ENCODE results near the gene IGF1. TPM values are rescaled to one million over a fixed set of nuclear protein-coding genes. Genes with fewer than 3 reads are reported as not detected.

The IGF1 gene
- total and polyA plus RNA-seq, 5 experiments from 2014 or later = 0.05 to 0.16 TPM; not detected in 3

DNA sequence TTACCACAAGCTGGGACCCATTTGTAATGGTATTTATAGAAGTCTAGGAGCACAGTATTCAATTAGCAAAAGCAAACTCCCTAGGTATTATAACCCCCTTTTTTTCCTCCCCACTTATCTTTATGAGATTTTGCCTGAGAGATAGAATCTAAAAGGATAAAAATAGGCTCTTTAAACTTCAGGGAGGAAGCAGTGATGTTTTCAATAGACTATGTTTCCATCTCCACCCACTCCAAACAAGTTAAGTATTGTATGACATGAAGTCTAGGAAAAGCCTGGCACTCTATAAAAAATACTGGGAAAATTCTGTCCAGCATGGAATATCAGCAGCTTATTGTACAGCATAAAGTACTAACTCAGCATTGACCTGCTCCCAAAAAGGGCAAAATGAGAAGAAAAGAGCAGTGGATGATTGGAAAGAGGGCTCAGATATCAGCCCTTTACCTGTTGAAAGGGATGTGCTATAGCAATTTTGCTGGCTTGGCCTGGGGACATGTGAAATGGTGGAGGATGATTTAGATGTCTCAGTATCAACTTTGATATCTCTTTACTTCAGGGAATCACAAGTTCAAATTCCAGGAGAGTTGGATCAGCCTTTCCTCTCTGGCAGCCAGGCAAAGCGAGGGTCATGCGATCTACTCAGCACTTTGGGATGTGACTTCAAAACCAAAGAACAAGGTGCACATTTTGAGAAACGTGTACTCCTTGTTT, 72.4 kb downstream of the IGF1 start:
- no peaks in the 10 kb centered on the region for H3K4me1 Mint-ChIP-seq
- peaks cover 6 to 20% (median 11%) of the 10 kb centered on the region in 5 donors for H3K27me3 Mint-ChIP-seq

DNA sequence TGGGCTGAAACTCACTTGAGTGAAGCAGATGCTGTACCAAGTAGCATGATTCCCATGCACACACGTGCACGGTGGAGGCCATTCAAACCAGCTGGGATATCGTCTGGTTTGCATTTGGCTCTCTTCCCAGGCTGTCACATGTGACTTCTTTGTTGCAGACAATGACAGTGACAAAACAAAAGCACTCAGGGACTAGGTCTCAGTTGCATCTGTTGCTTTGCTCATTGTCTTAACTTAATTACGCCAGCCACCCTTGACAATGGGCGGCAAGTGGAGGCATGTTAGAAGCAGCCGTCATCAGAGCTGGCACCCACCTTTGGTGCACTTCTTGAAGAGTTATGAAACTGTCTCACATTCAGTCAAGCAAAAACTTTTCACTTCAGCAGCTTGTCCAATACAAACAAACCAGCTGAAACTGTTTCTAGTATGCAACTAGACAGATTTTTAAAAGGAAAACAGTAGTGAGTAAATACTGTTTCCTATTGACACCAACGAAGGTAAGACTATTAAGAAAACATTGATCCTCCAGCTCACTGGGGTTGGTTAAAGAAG, 74.3 kb downstream of the IGF1 start:
- H3K9me3 Mint-ChIP-seq = peaks cover 0 to 6% (median 0%) of the 10 kb centered on the region in 9 donors
- H3K27ac Mint-ChIP-seq = no peak overlapping the region
- POLR2A ChIA-PET = no interaction called here
- no peak for DNase-seq
- H3K4me1 Mint-ChIP-seq = no peaks in the 10 kb centered on the region
- ATAC-seq = no peak
- peaks cover 3 to 20% (median 9%) of the 10 kb centered on the region in 5 donors for H3K27me3 Mint-ChIP-seq
- no peaks in the 10 kb centered on the region for H3K36me3 Mint-ChIP-seq
- no peak overlapping the region for H3K4me3 Mint-ChIP-seq

More for the DNA sequence above, 72.4 kb downstream of the IGF1 start:
- no peak overlapping the region for H3K4me3 Mint-ChIP-seq
- POLR2A ChIA-PET = no interaction called here
- H3K27ac Mint-ChIP-seq = no peak overlapping the region
- DNase-seq = no peak
- no peak for ATAC-seq
- peaks cover 0 to 6% (median 0%) of the 10 kb centered on the region in 9 donors for H3K9me3 Mint-ChIP-seq
- no peaks in the 10 kb centered on the region for H3K36me3 Mint-ChIP-seq

DNA sequence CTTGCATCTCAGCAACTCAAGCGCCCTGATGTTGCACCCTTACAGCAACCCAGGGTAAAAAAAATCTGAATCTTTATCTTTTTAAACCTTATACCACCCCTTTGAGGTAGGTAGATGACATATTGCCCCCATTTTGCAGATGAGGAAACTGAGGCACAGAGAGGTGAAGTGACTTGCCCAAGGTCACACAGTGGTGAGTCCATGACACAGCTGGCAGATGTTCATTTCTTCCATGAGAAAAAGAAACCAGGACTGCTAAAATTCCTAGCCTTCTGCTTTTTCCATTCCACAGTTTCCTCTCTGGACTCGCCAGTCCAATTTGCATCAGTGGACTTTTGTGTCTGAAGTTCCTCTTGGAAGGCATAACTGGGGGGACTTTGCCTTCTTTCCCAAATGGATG, 79.3 kb downstream of the IGF1 start:
- no peak for ATAC-seq
- peaks cover 5 to 14% (median 9%) of the 10 kb centered on the region in 5 donors for H3K27me3 Mint-ChIP-seq

DNA sequence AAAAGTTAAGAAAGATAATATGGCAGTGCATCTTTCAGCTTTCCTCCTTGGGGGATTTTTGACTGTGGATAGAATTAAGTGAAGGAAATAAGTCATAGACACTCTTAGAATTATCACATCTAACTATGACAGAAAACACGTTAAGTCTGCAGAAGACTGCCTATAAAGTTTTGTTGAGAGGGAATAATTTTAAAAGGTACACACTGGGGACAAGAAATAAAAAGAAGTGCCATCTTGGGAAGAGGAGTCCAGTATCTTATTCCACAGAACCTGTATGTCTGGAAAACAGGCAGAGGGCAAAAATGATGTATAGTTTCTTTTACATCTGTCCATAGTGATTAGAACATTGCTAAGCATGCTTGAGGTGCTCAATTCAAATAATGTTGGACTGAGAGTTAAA, 80.7 kb downstream of the IGF1 start:
- H3K27ac Mint-ChIP-seq = no peak overlapping the region
- DNase-seq = no peak
- no peaks in the 10 kb centered on the region for H3K36me3 Mint-ChIP-seq
- H3K4me3 Mint-ChIP-seq = no peak overlapping the region
- peaks cover 7 to 15% (median 8%) of the 10 kb centered on the region in 5 donors for H3K27me3 Mint-ChIP-seq
- no peaks in the 10 kb centered on the region for H3K4me1 Mint-ChIP-seq
- no peak for ATAC-seq
- POLR2A ChIA-PET = no interaction called here
- peaks cover 0 to 2% (median 0%) of the 10 kb centered on the region in 9 donors for H3K9me3 Mint-ChIP-seq

More for the DNA sequence above, 79.3 kb downstream of the IGF1 start:
- no peak overlapping the region for H3K27ac Mint-ChIP-seq
- no peak overlapping the region for H3K4me3 Mint-ChIP-seq
- H3K4me1 Mint-ChIP-seq = no peaks in the 10 kb centered on the region
- peaks cover 0 to 2% (median 0%) of the 10 kb centered on the region in 9 donors for H3K9me3 Mint-ChIP-seq
- H3K36me3 Mint-ChIP-seq = no peaks in the 10 kb centered on the region
- DNase-seq = no peak
- POLR2A ChIA-PET = no interaction called here

DNA sequence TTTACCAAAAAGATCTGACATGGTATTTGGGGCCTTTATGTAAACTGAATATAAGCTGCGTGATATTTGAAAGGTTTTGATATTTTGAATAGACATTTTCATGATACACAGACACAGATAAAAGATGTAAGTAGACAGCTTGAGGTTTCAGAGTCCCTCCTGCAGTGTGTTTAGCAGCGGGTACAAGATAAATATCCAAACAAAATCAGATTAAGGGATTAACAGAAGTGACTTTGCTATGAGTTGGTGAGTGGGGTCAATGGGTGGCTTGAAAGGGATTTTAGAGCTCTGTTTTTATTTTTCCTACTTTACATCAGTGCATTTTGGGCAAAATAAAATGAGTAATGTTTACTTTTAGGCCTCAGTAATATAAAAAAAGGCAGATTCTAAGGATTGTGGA, 84.1 kb downstream of the IGF1 start:
- no peaks in the 10 kb centered on the region for H3K36me3 Mint-ChIP-seq
- POLR2A ChIA-PET = no interaction called here
- ATAC-seq (no peak), DNase-seq (no peak)
- H3K9me3 Mint-ChIP-seq = no peaks in the 10 kb centered on the region
- no peaks in the 10 kb centered on the region for H3K4me1 Mint-ChIP-seq
- H3K27me3 Mint-ChIP-seq = peaks cover 3 to 26% (median 6%) of the 10 kb centered on the region in 5 donors
- H3K27ac Mint-ChIP-seq = no peak overlapping the region
- no peak overlapping the region for H3K4me3 Mint-ChIP-seq

DNA sequence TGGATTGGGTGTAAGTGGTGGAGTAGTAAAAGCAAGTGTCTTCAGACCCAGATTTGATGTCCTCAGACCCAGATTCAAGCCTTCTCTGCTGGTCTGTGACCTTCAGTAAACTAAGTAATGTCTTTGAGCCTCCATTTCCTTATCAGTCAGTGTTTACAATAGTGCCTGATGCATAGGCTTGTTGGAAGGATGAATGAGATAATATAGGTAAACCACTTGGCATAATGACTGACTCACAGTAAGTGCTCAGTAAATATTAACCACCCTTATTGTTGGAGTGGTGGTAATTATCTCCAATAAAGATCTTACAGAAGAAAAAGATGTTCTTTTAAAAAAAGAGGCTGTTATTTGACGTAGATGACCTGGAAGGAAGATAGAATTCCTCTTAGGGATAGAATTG, 86.2 kb downstream of the IGF1 start:
- H3K9me3 Mint-ChIP-seq = no peaks in the 10 kb centered on the region
- no peaks in the 10 kb centered on the region for H3K36me3 Mint-ChIP-seq
- DNase-seq = no peak
- no peak overlapping the region for H3K27ac Mint-ChIP-seq
- POLR2A ChIA-PET = no interaction called here
- no peaks in the 10 kb centered on the region for H3K4me1 Mint-ChIP-seq
- ATAC-seq = no peak
- no peak overlapping the region for H3K4me3 Mint-ChIP-seq
- peaks cover 3 to 25% (median 6%) of the 10 kb centered on the region in 5 donors for H3K27me3 Mint-ChIP-seq

DNA sequence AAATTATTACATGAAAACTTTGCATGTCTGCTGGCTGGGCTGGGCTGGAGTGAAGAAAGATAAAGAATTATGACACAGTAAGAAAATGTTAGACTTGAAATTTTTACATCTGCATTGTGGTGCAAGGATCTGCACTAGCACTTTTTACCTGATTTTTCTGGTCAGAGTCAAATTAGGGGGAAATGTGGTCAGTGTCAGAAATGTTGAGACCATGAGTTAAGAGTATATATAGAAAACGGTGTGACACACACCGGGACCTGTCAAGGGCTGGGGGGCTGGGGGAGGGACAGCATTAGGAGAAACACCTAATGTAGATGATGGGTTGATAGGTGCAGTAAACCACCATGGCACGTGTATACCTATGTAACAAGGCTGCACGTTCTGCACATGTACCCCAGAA, 90.3 kb downstream of the IGF1 start:
- Mint-ChIP-seq H3K27me3 (peaks cover 10 to 33% (median 17%) of the 10 kb centered on the region in 5 donors), H3K9me3 (peaks cover 0 to 2% (median 0%) of the 10 kb centered on the region in 9 donors), H3K4me3 (no peak overlapping the region), H3K36me3 (no peaks in the 10 kb centered on the region), H3K4me1 (no peaks in the 10 kb centered on the region), H3K27ac (no peak overlapping the region)
- ATAC-seq (no peak), DNase-seq (no peak)
- POLR2A ChIA-PET = no interaction called here

DNA sequence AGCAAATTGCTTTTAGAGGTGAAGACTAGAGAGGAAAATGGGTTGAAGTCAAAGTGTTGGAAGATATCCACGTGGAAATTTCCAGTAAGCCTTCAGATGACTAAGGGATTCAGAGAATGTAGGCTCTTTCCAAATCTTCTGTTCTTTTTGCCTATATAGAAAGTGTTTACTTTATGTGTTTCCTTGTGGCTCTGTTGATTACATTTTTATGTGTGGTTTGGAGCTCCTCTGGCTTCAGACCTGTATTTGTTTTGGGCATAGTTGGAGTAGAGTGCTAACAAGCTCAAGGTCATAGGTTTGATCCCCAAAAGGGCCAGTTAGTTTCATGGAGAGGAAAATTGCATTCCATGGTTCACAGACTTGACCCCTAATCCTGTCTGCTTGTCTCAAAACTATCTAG, 91.9 kb downstream of the IGF1 start:
- Mint-ChIP-seq H3K4me3 (no peak overlapping the region), H3K27ac (no peak overlapping the region), H3K4me1 (no peaks in the 10 kb centered on the region), H3K36me3 (no peaks in the 10 kb centered on the region), H3K9me3 (peaks cover 0 to 13% (median 5%) of the 10 kb centered on the region in 9 donors), H3K27me3 (peaks cover 12 to 29% (median 19%) of the 10 kb centered on the region in 5 donors)
- ATAC-seq = no peak
- POLR2A ChIA-PET = no interaction called here
- no peak for DNase-seq

DNA sequence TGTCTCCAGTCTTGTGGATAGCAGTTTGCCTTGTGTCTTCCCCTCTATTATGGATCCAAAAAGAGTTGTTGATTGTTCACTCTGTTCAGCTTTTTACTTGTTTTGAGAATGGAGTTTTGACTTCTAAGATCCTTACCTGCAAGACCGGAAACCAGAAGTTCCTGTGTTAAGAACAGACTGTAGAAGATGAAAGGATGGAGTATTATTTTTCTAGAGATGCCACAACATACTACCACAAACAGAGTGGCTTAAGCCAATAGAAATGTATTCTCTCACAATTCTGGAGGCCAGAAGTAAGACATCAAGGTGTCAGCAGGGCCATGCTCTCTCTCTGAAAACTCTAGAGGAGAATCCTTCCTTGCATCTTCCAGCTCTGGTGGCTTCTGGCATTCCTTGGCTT, 95.0 kb downstream of the IGF1 start:
- Mint-ChIP-seq H3K27ac (no peak overlapping the region), H3K9me3 (peaks cover 0 to 16% (median 5%) of the 10 kb centered on the region in 9 donors), H3K36me3 (no peaks in the 10 kb centered on the region), H3K4me1 (no peaks in the 10 kb centered on the region), H3K4me3 (no peak overlapping the region), H3K27me3 (peaks cover 12 to 40% (median 18%) of the 10 kb centered on the region in 5 donors)
- DNase-seq (no peak), ATAC-seq (no peak)
- POLR2A ChIA-PET = no interaction called here

DNA sequence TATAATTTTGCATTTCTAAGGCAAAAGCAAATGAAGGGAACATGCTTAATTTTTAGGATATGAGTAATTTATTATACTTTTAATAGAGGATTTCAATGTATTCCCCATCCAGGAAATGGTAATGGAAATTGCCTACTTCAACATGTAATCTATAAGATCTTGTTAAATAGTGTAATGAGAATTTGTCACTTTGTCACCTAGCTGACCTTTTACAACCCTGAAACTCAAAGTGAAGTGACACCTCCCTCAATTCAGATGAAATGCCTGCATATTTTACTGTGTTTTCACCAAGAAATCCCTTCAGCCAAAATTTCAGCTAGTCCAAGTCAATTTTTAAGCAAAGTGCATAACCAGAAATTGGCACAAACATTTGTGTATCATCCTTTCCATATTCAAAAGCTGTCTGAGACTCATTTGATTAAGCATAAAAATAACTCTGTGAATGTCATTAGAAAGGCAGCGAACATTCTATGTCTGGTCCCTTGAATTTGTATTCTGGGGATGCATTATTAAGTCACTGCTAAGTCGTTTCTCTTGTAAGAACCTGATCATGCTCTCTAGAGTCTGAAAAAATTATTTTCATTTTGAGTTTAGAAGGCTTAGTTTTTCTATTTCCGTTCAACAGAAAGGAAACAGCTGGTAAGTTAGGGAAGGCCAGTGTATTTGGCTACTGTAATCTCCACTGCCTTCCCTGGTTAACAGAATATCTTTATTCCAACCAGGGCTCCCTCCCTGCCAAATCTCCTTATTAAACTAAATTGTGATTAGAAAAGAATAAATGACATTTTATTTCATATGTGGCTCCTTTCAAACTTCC, 100.8 kb downstream of the IGF1 start:
- peaks cover 0 to 13% (median 3%) of the 10 kb centered on the region in 9 donors for H3K9me3 Mint-ChIP-seq
- DNase-seq (no peak), ATAC-seq (no peak)
- no peaks in the 10 kb centered on the region for H3K36me3 Mint-ChIP-seq
- H3K4me3 Mint-ChIP-seq = no peak overlapping the region
- H3K27ac Mint-ChIP-seq = no peak overlapping the region
- peaks cover 0 to 21% (median 2%) of the 10 kb centered on the region in 5 donors for H3K27me3 Mint-ChIP-seq
- POLR2A ChIA-PET = no interaction called here
- H3K4me1 Mint-ChIP-seq = peaks cover 0 to under 1% (median 0%) of the 10 kb centered on the region in 4 donors

DNA sequence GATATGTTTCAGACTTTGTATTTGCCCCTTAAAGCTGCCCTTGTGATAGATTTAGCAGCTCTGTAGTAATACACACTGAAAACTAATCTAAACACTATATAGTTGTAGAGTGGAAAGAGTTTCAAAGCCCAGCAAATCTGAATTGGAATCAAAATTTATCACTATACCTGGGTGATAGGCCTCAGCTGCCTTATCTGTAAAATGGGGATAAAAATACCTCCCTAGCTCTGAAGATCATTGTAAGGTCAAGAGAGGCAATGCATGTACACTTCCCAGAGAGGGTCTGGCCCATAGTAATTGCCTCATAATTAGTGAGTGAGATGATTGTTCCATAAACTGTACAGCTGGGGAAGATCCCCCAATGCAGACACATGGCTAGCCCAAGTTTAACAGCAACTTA, 103.6 kb downstream of the IGF1 start:
- no peaks in the 10 kb centered on the region for H3K9me3 Mint-ChIP-seq
- no peaks in the 10 kb centered on the region for H3K36me3 Mint-ChIP-seq
- H3K27me3 Mint-ChIP-seq = peaks cover 0 to 11% (median 0%) of the 10 kb centered on the region in 5 donors
- H3K27ac Mint-ChIP-seq = peak overlapping the region in 1 of 10 donors; percentile 30
- POLR2A ChIA-PET = no interaction called here
- H3K4me3 Mint-ChIP-seq = no peak overlapping the region
- peaks cover 0 to 6% (median 0%) of the 10 kb centered on the region in 4 donors for H3K4me1 Mint-ChIP-seq
- ATAC-seq (no peak), DNase-seq (no peak)

DNA sequence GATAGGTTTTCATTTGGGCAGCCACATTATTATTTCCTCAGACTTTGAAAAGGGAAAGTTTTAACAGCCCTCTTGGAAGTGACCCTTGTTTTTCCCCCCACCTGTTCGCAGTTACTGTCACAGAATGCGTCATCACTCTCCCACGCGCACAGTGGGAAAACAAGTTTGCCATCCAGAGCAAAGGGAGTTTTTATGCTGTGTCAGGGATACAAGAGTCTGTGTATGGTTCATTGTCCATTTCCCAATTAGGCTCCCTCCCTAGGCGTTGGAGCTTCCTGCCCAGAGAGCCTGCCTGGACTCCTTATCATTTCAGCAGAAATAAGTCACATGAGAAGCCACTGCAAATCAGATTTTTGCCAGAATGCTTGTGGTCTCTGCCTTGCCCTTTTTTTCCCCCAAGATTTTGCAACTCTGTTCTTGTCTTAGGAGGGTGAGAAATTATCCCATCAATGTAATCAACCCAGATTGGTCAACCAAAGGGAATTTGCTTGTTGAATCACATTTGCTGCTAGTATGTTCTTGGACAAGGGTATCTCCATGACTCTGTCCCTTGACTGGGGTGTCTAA, 104.1 kb downstream of the IGF1 start:
- H3K4me3 Mint-ChIP-seq = no peak overlapping the region
- peaks cover 0 to 6% (median 0%) of the 10 kb centered on the region in 4 donors for H3K4me1 Mint-ChIP-seq
- H3K9me3 Mint-ChIP-seq = no peaks in the 10 kb centered on the region
- H3K27ac Mint-ChIP-seq = no peak overlapping the region
- no peak for ATAC-seq
- H3K36me3 Mint-ChIP-seq = no peaks in the 10 kb centered on the region
- H3K27me3 Mint-ChIP-seq = peaks cover 0 to 8% (median 0%) of the 10 kb centered on the region in 5 donors
- no peak for DNase-seq
- POLR2A ChIA-PET = no interaction called here

DNA sequence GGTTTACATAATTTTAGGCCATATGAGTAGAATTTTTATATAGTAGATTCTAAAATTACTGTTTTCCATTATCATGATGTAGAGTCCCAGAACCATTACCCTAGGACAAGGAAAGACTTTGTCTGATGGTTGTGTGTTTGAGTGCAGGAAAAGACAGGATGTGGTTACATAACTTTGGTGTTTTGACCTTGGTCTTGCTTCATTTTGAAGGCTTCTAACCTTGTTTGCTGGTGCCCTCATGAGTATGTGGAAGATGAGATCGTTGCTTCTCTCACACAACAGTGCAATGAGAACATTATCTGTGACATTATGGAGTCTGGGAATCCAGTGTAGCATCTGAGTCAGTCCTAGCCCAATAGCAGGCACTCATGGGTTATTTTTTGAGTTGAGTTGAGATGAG, 106.2 kb downstream of the IGF1 start:
- no peak for DNase-seq

More for the DNA sequence above, 106.2 kb downstream of the IGF1 start:
- POLR2A ChIA-PET = no interaction called here
- H3K27me3 Mint-ChIP-seq = peaks cover 0 to 4% (median 0%) of the 10 kb centered on the region in 5 donors
- H3K4me3 Mint-ChIP-seq = no peak overlapping the region
- peak overlapping the region in 1 of 10 donors; percentile 18 for H3K27ac Mint-ChIP-seq
- no peak for ATAC-seq
- no peaks in the 10 kb centered on the region for H3K36me3 Mint-ChIP-seq
- peaks cover 0 to 1% (median 0%) of the 10 kb centered on the region in 9 donors for H3K9me3 Mint-ChIP-seq
- H3K4me1 Mint-ChIP-seq = peaks cover 0 to 6% (median 0%) of the 10 kb centered on the region in 4 donors

Data from naive thymus-derived CD8-positive, alpha-beta T cell (primary cell).